ENCODE results near the gene NR2C2AP. TPM values are rescaled to one million over a fixed set of nuclear protein-coding genes. Genes with fewer than 3 reads are reported as not detected.

NR2C2AP gene
- total and polyA plus RNA-seq, 2 experiments from 2014 or later, result 13.5 to 14.3 TPM

GRCh38 chr19:19171821-19172532, 31.2 kb downstream of the NR2C2AP start:
- no peaks in the 10 kb centered on the region for H3K9me3 ChIP-seq (ENCODE audit: low read depth)
- H3F3A ChIP-seq (ENCODE audit: insufficient read depth), result no peaks in the 10 kb centered on the region
- WGBS, 2 experiments (ENCODE audit: low coverage in 1 of 2, low lambda C conversion rate in 2 of 2, missing lambda C conversion rate in 2 of 2), result 73% methylated on average over 7 to 8 of the region's 8 CpGs
- no peaks in the 10 kb centered on the region for H3K9me2 ChIP-seq (ENCODE audit: insufficient read depth)
- no peak overlapping the region for H2AFZ ChIP-seq
- DNase-seq, result peak; percentile 37
- H3K4me2 ChIP-seq (ENCODE audit: unreplicated experiment), result no peak overlapping the region
- no peak overlapping the region for H3K27ac ChIP-seq
- no peaks in the 10 kb centered on the region for H3K27me3 ChIP-seq (replicated peaks; ENCODE audit: insufficient read depth)
- no peaks in the 10 kb centered on the region for H3K36me3 ChIP-seq (ENCODE audit: low read depth)
- TF ChIP-seq EZH2phosphoT487 (IDR thresholded peaks at IDR 0.05; ENCODE audit: insufficient read depth, low read depth), result no peak
- TF ChIP-seq EZH2 (IDR thresholded peaks at IDR 0.05; ENCODE audit: insufficient read depth, poor library complexity, severe bottlenecking), result no peak
- no peaks in the 10 kb centered on the region for H3K4me1 ChIP-seq (ENCODE audit: insufficient read depth)
- 0 out of 2 replicates have a peak overlapping the region, but pooled peaks have one; percentile 21 for H3K9ac ChIP-seq
- in situ Hi-C loops (cut with MboI), result no loop called here
- H3K79me2 ChIP-seq (ENCODE audit: insufficient read depth), result no peaks in the 10 kb centered on the region
- no peaks in the 10 kb centered on the region for H4K20me1 ChIP-seq (ENCODE audit: insufficient read depth)
- no peak overlapping the region for H3K4me3 ChIP-seq

GRCh38 chr19:19170873-19171672, 32.1 kb downstream of the NR2C2AP start:
- H3K4me1 ChIP-seq (ENCODE audit: insufficient read depth), result no peaks in the 10 kb centered on the region

GRCh38 chr19:19170053-19170872, 33.0 kb downstream of the NR2C2AP start, which contains the start of gene MEF2B:
TSS of gene MEF2B (minus strand) at chr19:19170263. CDS start at chr19:19150735, 19,528 bp downstream.
- no peak within 1 kb of the TSS for H3K27ac ChIP-seq
- H3K9me3 ChIP-seq (ENCODE audit: low read depth), result no peaks in the 10 kb centered on the region
- no peaks in the 10 kb centered on the region for H3F3A ChIP-seq (ENCODE audit: insufficient read depth)
- no peak for TF ChIP-seq EZH2 (IDR thresholded peaks at IDR 0.05; ENCODE audit: insufficient read depth, poor library complexity, severe bottlenecking)
- TF ChIP-seq EZH2phosphoT487 (IDR thresholded peaks at IDR 0.05; ENCODE audit: insufficient read depth, low read depth), result no peak
- WGBS, 2 experiments (ENCODE audit: low coverage in 1 of 2, low lambda C conversion rate in 2 of 2, missing lambda C conversion rate in 2 of 2), result 26 to 32% methylated on average over 56 of the region's 56 CpGs
- H3K9me2 ChIP-seq (ENCODE audit: insufficient read depth), result no peaks in the 10 kb centered on the region
- H3K79me2 ChIP-seq (ENCODE audit: insufficient read depth), result no peaks in the 10 kb centered on the region
- H2AFZ ChIP-seq, result no peak within 1 kb of the TSS
- H4K20me1 ChIP-seq (ENCODE audit: insufficient read depth), result no peaks in the 10 kb centered on the region
- H3K27me3 ChIP-seq (replicated peaks; ENCODE audit: insufficient read depth), result no peaks in the 10 kb centered on the region
- in situ Hi-C loops (cut with MboI), result no loop called here
- H3K4me1 ChIP-seq (ENCODE audit: insufficient read depth), result no peaks in the 10 kb centered on the region
- no peak within 1 kb of the TSS for H3K4me2 ChIP-seq (ENCODE audit: unreplicated experiment)
- H3K36me3 ChIP-seq (ENCODE audit: low read depth), result no peaks in the 10 kb centered on the region
- peak; percentile 73 for DNase-seq
- no peak within 1 kb of the TSS for H3K9ac ChIP-seq
- H3K4me3 ChIP-seq, result no peak within 1 kb of the TSS

More at GRCh38 chr19:19170873-19171672, 32.1 kb downstream of the NR2C2AP start:
- no peaks in the 10 kb centered on the region for H3K79me2 ChIP-seq (ENCODE audit: insufficient read depth)
- no peak for DNase-seq
- H3K4me3 ChIP-seq, result no peak overlapping the region
- 77 to 82% methylated on average over 6 of the region's 6 CpGs for WGBS, 2 experiments (ENCODE audit: low coverage in 1 of 2, low lambda C conversion rate in 2 of 2, missing lambda C conversion rate in 2 of 2)
- no peaks in the 10 kb centered on the region for H4K20me1 ChIP-seq (ENCODE audit: insufficient read depth)
- H3K9me2 ChIP-seq (ENCODE audit: insufficient read depth), result no peaks in the 10 kb centered on the region
- no peak overlapping the region for H2AFZ ChIP-seq
- H3K4me2 ChIP-seq (ENCODE audit: unreplicated experiment), result no peak overlapping the region
- no peaks in the 10 kb centered on the region for H3K9me3 ChIP-seq (ENCODE audit: low read depth)
- H3K27ac ChIP-seq, result no peak overlapping the region
- in situ Hi-C loops (cut with MboI), result no loop called here
- H3K27me3 ChIP-seq (replicated peaks; ENCODE audit: insufficient read depth), result no peaks in the 10 kb centered on the region
- H3F3A ChIP-seq (ENCODE audit: insufficient read depth), result no peaks in the 10 kb centered on the region
- no peak overlapping the region for H3K9ac ChIP-seq
- no peaks in the 10 kb centered on the region for H3K36me3 ChIP-seq (ENCODE audit: low read depth)
- TF ChIP-seq EZH2 (IDR thresholded peaks at IDR 0.05; ENCODE audit: insufficient read depth, poor library complexity, severe bottlenecking) (no peak), EZH2phosphoT487 (IDR thresholded peaks at IDR 0.05; ENCODE audit: insufficient read depth, low read depth) (no peak)

Measured in GM23248 (cell line).